ENCODE results near the gene SNUPN. TPM values are rescaled to one million over a fixed set of nuclear protein-coding genes. Genes with fewer than 3 reads are reported as not detected.
A peak's percentile ranks its signal among the peaks of the same experiment; 100 is the strongest.

SNUPN gene
- total RNA-seq, 1 experiment from 2014 or later, result 28.0 TPM

GRCh38 chr15:75646112-75646943 is 20.8 kb upstream of the SNUPN start:
- Mint-ChIP-seq H3K4me1 (ENCODE audit: low read depth, unreplicated experiment) (peaks cover 52% of the 10 kb centered on the region), H3K9me3 (ENCODE audit: low read depth, unreplicated experiment) (no peaks in the 10 kb centered on the region), H3K4me3 (ENCODE audit: low read depth, unreplicated experiment) (peak overlapping the region; percentile 82), H3K27me3 (ENCODE audit: unreplicated experiment) (no peaks in the 10 kb centered on the region), H3K27ac (ENCODE audit: unreplicated experiment) (peak overlapping the region; percentile 49), H3K36me3 (ENCODE audit: insufficient read depth, unreplicated experiment) (peaks cover 46% of the 10 kb centered on the region)
- no peak for DNase-seq
- no peak for TF ChIP-seq CTCF (IDR thresholded peaks at IDR 0.05; ENCODE audit: unreplicated experiment)
- intact Hi-C loops (cut with micrococcal nuclease; ENCODE audit: unreplicated experiment), result loop anchor here (10.0 kb wide), 2 partner anchors 142 to 282 kb away; partner anchors contain the start of gene MAN2C1
- no TSS peak for BruUV-seq (replicated peaks)
- CTCF ChIA-PET, result interaction anchor here (1.5 to 2.5 kb wide), 4 partner anchors 8 to 67 kb away, joined by 6 to 13 read pairs (median 9); partner anchors contain the start of gene PTPN9

GRCh38 chr15:75644376-75644775 is 18.9 kb upstream of the SNUPN start:
- Mint-ChIP-seq H3K9me3 (ENCODE audit: low read depth, unreplicated experiment) (no peaks in the 10 kb centered on the region), H3K36me3 (ENCODE audit: insufficient read depth, unreplicated experiment) (peaks cover 48% of the 10 kb centered on the region), H3K27me3 (ENCODE audit: unreplicated experiment) (no peaks in the 10 kb centered on the region), H3K4me3 (ENCODE audit: low read depth, unreplicated experiment) (no peak overlapping the region), H3K27ac (ENCODE audit: unreplicated experiment) (no peak overlapping the region), H3K4me1 (ENCODE audit: low read depth, unreplicated experiment) (peaks cover 40% of the 10 kb centered on the region)
- intact Hi-C loops (cut with micrococcal nuclease; ENCODE audit: unreplicated experiment), result loop anchor here (5.0 to 10.0 kb wide), 3 partner anchors 140 to 280 kb away; partner anchors contain the start of genes MAN2C1 and SIN3A
- no peak for TF ChIP-seq CTCF (IDR thresholded peaks at IDR 0.05; ENCODE audit: unreplicated experiment)
- CTCF ChIA-PET, result no interaction called here
- BruUV-seq (replicated peaks), result no TSS peak
- DNase-seq, result no peak

- Mint-ChIP-seq H3K4me3 (ENCODE audit: low read depth, unreplicated experiment) (no peak overlapping the region), H3K36me3 (ENCODE audit: insufficient read depth, unreplicated experiment) (peaks cover 45% of the 10 kb centered on the region), H3K27me3 (ENCODE audit: unreplicated experiment) (no peaks in the 10 kb centered on the region), H3K9me3 (ENCODE audit: low read depth, unreplicated experiment) (no peaks in the 10 kb centered on the region), H3K27ac (ENCODE audit: unreplicated experiment) (no peak overlapping the region), H3K4me1 (ENCODE audit: low read depth, unreplicated experiment) (peaks cover 40% of the 10 kb centered on the region)
- no TSS peak for BruUV-seq (replicated peaks)
- no peak for TF ChIP-seq CTCF (IDR thresholded peaks at IDR 0.05; ENCODE audit: unreplicated experiment)
- DNase-seq, result no peak
- intact Hi-C loops (cut with micrococcal nuclease; ENCODE audit: unreplicated experiment), result loop anchor here (5.0 to 10.0 kb wide), 3 partner anchors 137 to 277 kb away; partner anchors contain the start of genes MAN2C1 and SIN3A
- CTCF ChIA-PET, result interaction anchor here (1.0 to 1.7 kb wide), 4 partner anchors 13 to 188 kb away, joined by 3 to 7 read pairs (median 4); no protein-coding TSS in a partner anchor
These were observed 16.1 kb upstream of the SNUPN start for GRCh38 chr15:75641603-75642002.

- Mint-ChIP-seq H3K9me3 (ENCODE audit: low read depth, unreplicated experiment) (no peaks in the 10 kb centered on the region), H3K4me1 (ENCODE audit: low read depth, unreplicated experiment) (peaks cover 35% of the 10 kb centered on the region), H3K27me3 (ENCODE audit: unreplicated experiment) (no peaks in the 10 kb centered on the region), H3K36me3 (ENCODE audit: insufficient read depth, unreplicated experiment) (peaks cover 46% of the 10 kb centered on the region), H3K27ac (ENCODE audit: unreplicated experiment) (peak overlapping the region; percentile 84), H3K4me3 (ENCODE audit: low read depth, unreplicated experiment) (peak overlapping the region; percentile 87)
- TF ChIP-seq CTCF (IDR thresholded peaks at IDR 0.05; ENCODE audit: unreplicated experiment), result no peak
- CTCF ChIA-PET, result interaction anchor here (1.0 to 1.8 kb wide), 8 partner anchors 14 to 273 kb away, joined by 3 to 13 read pairs (median 4); partner anchors contain the start of gene MAN2C1
- no peak for DNase-seq
- intact Hi-C loops (cut with micrococcal nuclease; ENCODE audit: unreplicated experiment), result loop anchor here (5.0 to 10.0 kb wide), 3 partner anchors 136 to 276 kb away; partner anchors contain the start of genes MAN2C1 and SIN3A
- BruUV-seq (replicated peaks), result no TSS peak
These were observed 15.6 kb upstream of the SNUPN start for GRCh38 chr15:75641179-75641503.
